ENCODE results near the gene CD8A.
"Not testable (repeated sequence)": the region's sequence is repeated elsewhere in the genome, so short reads cannot be mapped to it uniquely, and the experiment has no call there.

Gene CD8A

GRCh38 chr2:86778957-86779356 lies 11.8 kb downstream of the CD8A start:
- DNase-seq (ENCODE audit: low read depth in 2 of 2) = no peak

GRCh38 chr2:86776532-86776931 lies 14.2 kb downstream of the CD8A start:
- no peak for DNase-seq (ENCODE audit: low read depth in 2 of 2)

DNA sequence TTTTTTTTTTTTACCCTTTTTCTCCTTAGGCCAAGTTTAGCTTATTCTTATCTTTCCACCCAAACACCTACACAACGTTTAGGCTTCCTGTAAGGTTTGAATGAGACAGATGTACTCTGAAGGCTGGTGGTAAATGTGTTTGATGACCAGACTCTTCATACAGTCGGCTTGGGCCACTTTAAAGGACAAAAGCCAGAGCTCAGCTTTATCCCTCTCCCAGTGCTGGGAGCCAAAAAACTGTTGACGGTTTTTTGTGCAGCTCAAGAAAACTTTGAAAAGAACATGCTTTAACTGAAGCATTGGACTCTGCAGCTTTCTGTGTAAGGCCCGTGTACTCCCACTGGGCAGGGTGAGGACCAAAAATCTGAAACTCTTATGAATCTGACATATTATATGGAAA lies 15.4 kb downstream of the CD8A start:
- no peak for DNase-seq (ENCODE audit: low read depth in 2 of 2)

DNA sequence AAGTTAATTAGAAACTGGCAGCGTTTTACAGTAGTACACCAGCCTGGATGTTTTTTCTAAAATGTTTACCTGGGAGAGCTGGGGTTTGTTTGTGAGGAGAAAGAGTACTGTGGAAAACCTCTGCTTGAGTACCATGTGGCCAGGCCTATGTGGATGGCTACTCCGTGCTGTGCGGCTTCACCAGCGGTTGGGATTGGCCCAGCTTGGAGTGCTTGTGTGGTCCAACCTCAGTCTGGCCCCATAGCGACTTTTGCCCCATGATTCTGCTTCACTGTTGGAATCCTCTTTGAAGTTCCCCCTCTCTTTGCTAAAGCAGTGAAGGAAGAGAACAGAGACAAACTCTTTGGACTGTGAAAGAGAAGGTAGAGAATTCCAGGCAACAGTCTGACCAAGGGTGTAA lies 15.9 kb downstream of the CD8A start:
- DNase-seq (ENCODE audit: low read depth in 2 of 2) = no peak

- DNase-seq (ENCODE audit: low read depth in 2 of 2) = no peak
Observed at GRCh38 chr2:86772611-86773010, 18.1 kb downstream of the CD8A start.

- no peak for DNase-seq (ENCODE audit: low read depth in 2 of 2)
Observed at GRCh38 chr2:86770816-86771301, 19.9 kb downstream of the CD8A start.

- DNase-seq (ENCODE audit: low read depth in 2 of 2) = no peak
Observed at GRCh38 chr2:86769838-86770237, 20.9 kb downstream of the CD8A start.

DNA sequence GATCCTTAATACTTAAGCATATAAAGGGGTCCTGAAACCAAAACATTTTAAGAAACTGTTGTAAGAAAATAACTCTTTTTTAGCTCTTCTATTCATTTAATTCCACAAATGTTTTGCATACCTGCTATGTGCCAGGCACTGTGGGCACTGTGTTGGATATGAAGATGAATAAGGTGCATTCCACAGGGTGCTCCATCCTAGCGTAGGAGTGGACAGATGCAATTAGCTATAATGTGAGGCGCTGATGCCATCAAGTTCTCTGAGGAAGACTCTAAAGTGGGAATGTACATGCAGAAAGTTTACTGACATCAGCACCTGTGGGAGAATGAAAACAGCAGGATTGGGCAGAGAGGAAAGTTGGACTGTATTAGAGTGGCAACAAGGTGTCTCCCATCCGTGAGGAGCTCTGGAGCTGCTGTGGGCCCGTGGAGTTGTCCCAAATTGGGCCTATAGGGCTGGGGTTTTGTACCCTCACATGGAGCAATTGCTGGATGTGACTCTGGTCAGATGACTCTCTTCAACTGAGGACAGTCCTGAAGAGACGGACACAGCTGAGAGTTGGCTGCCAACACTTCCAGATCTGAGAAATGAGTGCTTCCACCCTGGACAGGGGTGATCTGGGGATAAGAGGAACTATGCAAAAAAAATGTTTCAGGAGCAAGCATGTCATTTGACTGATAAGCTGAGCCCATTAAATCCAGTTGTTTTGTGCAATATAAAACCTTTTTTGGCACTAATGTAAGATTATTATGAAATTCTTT lies 22.3 kb downstream of the CD8A start:
- no peak for DNase-seq (ENCODE audit: low read depth in 2 of 2)

DNA sequence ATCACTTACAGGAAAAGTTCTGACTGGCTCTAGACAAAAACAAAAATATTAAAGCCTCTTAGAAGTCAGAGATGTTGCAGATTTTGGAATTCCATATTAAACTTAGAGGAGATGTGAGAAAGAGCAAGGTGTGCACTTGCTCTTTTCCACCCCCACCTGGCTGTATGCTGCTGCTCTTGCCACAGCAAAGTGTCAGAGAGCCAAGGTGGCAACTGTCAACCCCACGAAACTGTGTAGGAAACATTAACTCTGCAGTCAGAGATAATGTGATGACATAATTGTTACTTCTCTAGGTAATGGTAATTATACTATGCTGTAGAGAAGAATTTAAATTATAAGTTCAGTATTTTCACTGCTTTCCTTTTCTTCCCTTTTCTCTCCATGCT lies 25.4 kb downstream of the CD8A start:
- DNase-seq (ENCODE audit: low read depth in 2 of 2) = no peak

DNA sequence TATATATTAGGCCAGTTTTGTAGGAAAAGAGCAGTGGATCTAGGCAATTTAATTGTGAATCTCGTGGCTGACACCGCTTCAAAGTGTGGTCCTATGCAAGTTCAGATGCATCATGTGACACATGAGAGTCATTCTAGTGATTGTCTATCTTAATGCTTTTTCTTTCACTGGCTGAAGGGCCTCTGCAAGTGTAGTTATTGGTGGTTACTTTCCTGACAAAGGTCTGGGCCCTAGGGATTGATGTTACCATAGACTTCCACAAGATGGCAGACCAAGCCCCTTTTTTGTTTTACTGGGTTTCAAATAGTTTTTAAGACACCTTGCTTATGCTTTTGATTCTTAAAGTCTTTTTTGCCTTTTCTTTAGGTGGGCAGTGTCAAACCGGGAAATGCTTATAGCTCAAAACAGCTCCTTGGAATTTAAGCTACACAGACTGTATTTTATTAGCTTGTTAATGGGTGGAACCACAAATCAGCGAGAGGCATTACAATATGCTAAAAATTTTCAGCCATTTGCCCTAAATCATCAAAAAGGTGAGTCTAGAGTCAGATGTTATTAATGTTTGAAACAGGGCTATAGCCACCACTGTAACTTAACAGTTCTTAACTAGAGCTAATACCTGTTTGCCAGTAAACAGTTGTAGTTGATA lies 25.9 kb downstream of the CD8A start:
- DNase-seq (ENCODE audit: low read depth in 2 of 2) = no peak

DNA sequence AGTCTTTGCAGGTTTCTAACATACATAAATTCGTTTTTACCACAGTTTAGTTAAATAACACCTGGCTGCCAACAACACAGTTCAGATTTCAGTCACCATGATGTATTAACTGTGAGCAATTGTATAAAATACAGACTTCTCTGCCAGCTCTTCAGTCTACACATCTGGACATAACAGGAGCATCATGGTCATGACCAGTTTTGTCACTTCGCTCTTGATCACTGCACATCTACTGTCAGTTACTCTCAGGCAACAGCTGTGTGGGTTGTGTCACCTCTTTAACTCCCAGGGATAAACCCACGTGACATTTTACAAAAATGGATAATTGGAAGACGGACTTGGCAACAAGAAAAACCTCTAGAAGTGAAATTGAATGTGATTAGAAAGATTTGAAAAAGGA lies 30.3 kb downstream of the CD8A start:
- DNase-seq (ENCODE audit: low read depth in 2 of 2) = no peak

GRCh38 chr2:86758405-86758804 lies 32.3 kb downstream of the CD8A start:
- no peak for DNase-seq (ENCODE audit: low read depth in 2 of 2)

DNA sequence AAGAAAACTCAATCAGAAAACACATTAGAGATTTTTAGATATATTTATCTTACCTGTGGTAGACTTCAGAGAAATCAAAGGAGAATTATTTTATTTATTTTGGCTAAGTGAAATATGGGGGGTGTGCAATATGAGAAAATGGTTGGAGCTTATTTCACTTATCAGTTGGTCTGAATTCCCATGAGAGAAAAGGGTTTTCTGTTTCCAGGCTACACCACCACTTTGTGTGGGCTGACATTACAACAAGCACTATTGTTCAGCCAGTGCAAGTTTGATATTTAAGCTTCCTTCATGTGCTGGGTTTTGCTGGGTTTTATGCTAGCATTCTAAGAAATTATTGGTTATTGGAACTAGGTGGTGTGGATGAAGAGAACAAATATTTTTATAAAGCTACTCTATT lies 37.1 kb downstream of the CD8A start:
- no peak for DNase-seq (ENCODE audit: low read depth in 2 of 2)

DNA sequence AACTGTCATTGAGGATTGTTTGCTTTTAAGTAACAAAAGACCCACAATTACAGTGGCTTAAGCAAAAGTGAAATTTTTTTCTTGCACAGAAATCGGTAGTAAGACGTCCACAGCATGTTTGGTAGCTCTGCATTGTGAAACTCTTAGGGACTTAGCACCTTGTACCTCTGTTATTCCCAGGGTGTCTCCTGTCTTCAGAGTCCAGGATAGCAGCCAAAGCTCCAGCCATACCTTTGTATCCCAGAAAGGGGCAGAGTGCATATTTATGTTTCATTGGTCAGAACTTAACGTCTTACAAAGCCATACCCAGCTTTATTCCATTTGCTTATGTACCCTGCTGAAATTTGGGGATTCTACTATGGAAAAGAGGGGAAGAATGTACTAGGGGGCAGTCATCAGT lies 37.8 kb downstream of the CD8A start:
- no peak for DNase-seq (ENCODE audit: low read depth in 2 of 2)

DNA sequence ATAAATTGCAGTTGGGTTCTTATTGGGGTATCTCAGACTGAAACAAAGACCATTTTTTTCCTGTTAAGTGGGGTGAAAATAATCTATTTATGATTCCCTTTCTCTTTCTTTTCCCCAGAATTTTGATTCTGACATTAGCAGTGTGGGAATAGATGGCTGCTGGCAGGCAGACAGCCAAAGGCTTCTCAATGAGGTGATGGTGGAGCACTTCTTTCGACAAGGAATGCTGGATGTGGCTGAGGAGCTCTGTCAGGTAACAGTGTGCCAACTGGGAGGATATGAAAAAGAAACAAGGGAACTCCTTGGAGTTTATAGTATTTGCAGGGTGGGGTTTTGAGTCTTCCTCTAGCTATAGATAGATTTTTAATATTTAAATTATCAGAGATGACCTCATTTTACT lies 38.9 kb downstream of the CD8A start:
- no peak for DNase-seq (ENCODE audit: low read depth in 2 of 2)

GRCh38 chr2:86750240-86750839 lies 40.4 kb downstream of the CD8A start:
- no peak for DNase-seq (ENCODE audit: low read depth in 2 of 2)

- no peak for DNase-seq (ENCODE audit: low read depth in 2 of 2)
Observed at GRCh38 chr2:86747711-86748639, 42.7 kb downstream of the CD8A start.

DNA sequence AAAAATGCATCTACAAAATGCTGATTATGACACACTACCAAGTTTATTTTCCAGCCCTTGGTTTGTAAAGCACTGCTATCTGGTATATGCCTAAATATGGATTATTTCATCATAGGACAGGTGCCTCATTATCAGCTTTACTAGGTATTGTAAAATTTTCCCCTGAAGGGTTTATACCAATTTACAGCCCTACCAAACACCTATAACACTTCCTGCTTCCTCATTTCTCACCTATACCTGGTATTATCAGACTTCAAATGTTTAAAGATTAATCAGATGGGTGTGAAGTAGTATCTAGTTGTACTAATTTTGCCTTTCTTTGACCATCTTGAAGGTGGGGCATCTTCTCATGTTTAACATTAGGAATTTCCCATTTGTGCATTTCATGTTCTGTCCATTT lies 43.8 kb downstream of the CD8A start:
- no peak for DNase-seq (ENCODE audit: low read depth in 2 of 2)

- no peak for DNase-seq (ENCODE audit: low read depth in 2 of 2)
Observed at GRCh38 chr2:86744152-86744551, 46.6 kb downstream of the CD8A start.

- not testable (repeated sequence) for DNase-seq (ENCODE audit: low read depth in 2 of 2)
Observed at GRCh38 chr2:86741889-86742498, 48.7 kb downstream of the CD8A start.

GRCh38 chr2:86739889-86740288 lies 50.8 kb downstream of the CD8A start:
- not testable (repeated sequence) for DNase-seq (ENCODE audit: low read depth in 2 of 2)

GRCh38 chr2:86739485-86739884 lies 51.2 kb downstream of the CD8A start:
- not testable (repeated sequence) for DNase-seq (ENCODE audit: low read depth in 2 of 2)
